OCI-LY7 (cell line): Measurements from ENCODE around the gene UNC80. TPM values are rescaled to one million over a fixed set of nuclear protein-coding genes. Genes with fewer than 3 reads are reported as not detected.

Experiments
- BruUV-seq: library from RNA; stranded (reverse); fragments of 400-500 nt; replicated peaks from 2 replicates; lab custom pipeline; 2021; lab: Mats Ljungman, UMichigan
- CTCF ChIA-PET: fragments of 300-600 bp; sonication (Branson Sonifier 250); formaldehyde crosslinking; loops from one replicate; lab custom pipeline; 2022; ENCODE audit warnings: antibody characterized with exemption; ENCODE audit not compliant: unreplicated experiment; lab: Charles Lee
- POLR2A ChIA-PET: fragments of 300-600 bp; sonication (Branson Sonifier 250); formaldehyde crosslinking; loops from one replicate; lab custom pipeline; 2022; ENCODE audit warnings: antibody characterized with exemption; lab: Charles Lee
- DNase-seq: peaks from one replicate; pipeline ENCODE4 v3.0.0-alpha.2; 2015; ENCODE audit warnings: low spot score
- H2AFZ ChIP-seq: fragments of 200-600 bp; sonication (generic), shearing (Covaris generic); 2 replicates; pipeline ENCODE4 v1.6.1; 2014; ENCODE audit warnings: mild to moderate bottlenecking, antibody characterized with exemption, low read length, moderate library complexity
- H3K27ac ChIP-seq: fragments of 200-600 bp; sonication (generic); 2 replicates; pipeline ENCODE4 v1.5.1; 2014; ENCODE audit warnings: mixed run types, low read depth, mild to moderate bottlenecking, moderate library complexity, low read length, inconsistent platforms; ENCODE audit not compliant: poor library complexity, severe bottlenecking
- H3K36me3 ChIP-seq: fragments of 200-600 bp; sonication (generic); 2 replicates; pipeline ENCODE4 v1.6.1; 2014; ENCODE audit warnings: mild to moderate bottlenecking, antibody characterized with exemption, low read length, moderate library complexity, mixed read lengths; ENCODE audit not compliant: insufficient read depth
- H3K4me1 ChIP-seq: fragments of 200-600 bp; sonication (generic); 2 replicates; pipeline ENCODE4 v1.5.1; 2014; ENCODE audit warnings: mild to moderate bottlenecking, low read length; ENCODE audit not compliant: insufficient read depth, poor library complexity, severe bottlenecking
- H3K4me2 ChIP-seq: fragments of 200-600 bp; sonication (generic); 2 replicates; pipeline ENCODE4 v1.6.1; 2014; ENCODE audit warnings: mild to moderate bottlenecking, low read length
- H3K4me3 ChIP-seq: fragments of 200-600 bp; sonication (generic); 2 replicates; pipeline ENCODE4 v1.5.1; 2014; ENCODE audit warnings: mild to moderate bottlenecking, low read depth, low read length; ENCODE audit not compliant: poor library complexity, severe bottlenecking
- H3K79me2 ChIP-seq: fragments of 200-600 bp; sonication (generic); 2 replicates; pipeline ENCODE4 v1.6.1; 2016; ENCODE audit warnings: low read depth, mild to moderate bottlenecking, low read length, moderate library complexity, mixed read lengths; ENCODE audit not compliant: insufficient read depth
- H3K9me2 ChIP-seq: fragments of 200-600 bp; sonication (generic); 2 replicates; pipeline ENCODE4 v1.6.1; 2016; ENCODE audit warnings: mild to moderate bottlenecking, low read length, mixed read lengths; ENCODE audit not compliant: insufficient read depth
- H3K9me3 ChIP-seq: fragments of 200-600 bp; sonication (generic); 2 replicates; pipeline ENCODE4 v1.6.1; 2014; ENCODE audit warnings: mild to moderate bottlenecking, mixed run types, low read length, mixed read lengths
- H4K20me1 ChIP-seq: fragments of 200-600 bp; sonication (generic); 2 replicates; pipeline ENCODE4 v1.6.1; 2014; ENCODE audit warnings: mild to moderate bottlenecking, antibody characterized with exemption, low read length, moderate library complexity, mixed read lengths; ENCODE audit not compliant: insufficient read depth
- CTCF ChIP-seq: fragments of 200-600 bp; sonication (generic); conservative IDR thresholded peaks from 2 replicates; pipeline ENCODE4 v1.5.1; 2014; ENCODE audit warnings: mild to moderate bottlenecking, antibody characterized with exemption, low read length, moderate library complexity, mixed read lengths
- EZH2phosphoT487 ChIP-seq: fragments of 200-600 bp; sonication (generic); IDR thresholded peaks from 2 replicates; pipeline ENCODE4 v1.6.1; 2018; ENCODE audit warnings: low read depth, borderline replicate concordance, mild to moderate bottlenecking, mixed run types, antibody characterized with exemption, low read length, moderate library complexity, mixed read lengths
- intact Hi-C: fragments of 100-400 bp; cut with micrococcal nuclease; formaldehyde crosslinking; loops from one replicate; pipeline ENCODE4 v1.10.0; 2022; ENCODE audit not compliant: unreplicated experiment
- total RNA-seq, 2 experiments: library from RNA; depleted of rRNA in 1 of 2; stranded (reverse); fragments of >200 nt in 1 of 2; shearing (Covaris generic) in 1 of 2; gene quantifications; 2 replicates each; pipeline ENCODE4 v1.2.3, GENCODE V29; 2014 to 2022

UNC80 gene
- total RNA-seq, 2 experiments from 2014 or later: not detected

- no peaks in the 10 kb centered on the region for H3K36me3 ChIP-seq
- no peak overlapping the region for H3K4me2 ChIP-seq
- DNase-seq: no peak
- H3K27ac ChIP-seq: no peak overlapping the region
- H4K20me1 ChIP-seq: no peaks in the 10 kb centered on the region
- H2AFZ ChIP-seq: no peak overlapping the region
- no TSS peak for BruUV-seq
- intact Hi-C loops: no loop called here
- ChIA-PET POLR2A (no interaction called here), CTCF (no interaction called here)
- no peaks in the 10 kb centered on the region for H3K9me3 ChIP-seq
- no peaks in the 10 kb centered on the region for H3K9me2 ChIP-seq
- H3K4me3 ChIP-seq: no peak overlapping the region
- TF ChIP-seq EZH2phosphoT487 (no peak), CTCF (no peak)
- no peaks in the 10 kb centered on the region for H3K4me1 ChIP-seq
- H3K79me2 ChIP-seq: no peaks in the 10 kb centered on the region
These were observed 93.2 kb downstream of the UNC80 start for GRCh38 chr2:209864716-209865295.

GRCh38 chr2:209868271-209868994 is 96.8 kb downstream of the UNC80 start:
- no peak overlapping the region for H3K4me3 ChIP-seq
- no peak for TF ChIP-seq CTCF
- no peak for TF ChIP-seq EZH2phosphoT487
- no peak overlapping the region for H2AFZ ChIP-seq
- no peaks in the 10 kb centered on the region for H4K20me1 ChIP-seq
- H3K27ac ChIP-seq: no peak overlapping the region
- H3K4me2 ChIP-seq: no peak overlapping the region
- BruUV-seq: no TSS peak
- H3K4me1 ChIP-seq: no peaks in the 10 kb centered on the region
- DNase-seq: no peak
- no peaks in the 10 kb centered on the region for H3K36me3 ChIP-seq
- no peaks in the 10 kb centered on the region for H3K9me3 ChIP-seq
- POLR2A ChIA-PET: no interaction called here
- H3K79me2 ChIP-seq: no peaks in the 10 kb centered on the region
- CTCF ChIA-PET: no interaction called here
- intact Hi-C loops: no loop called here
- no peaks in the 10 kb centered on the region for H3K9me2 ChIP-seq

- H3K9me3 ChIP-seq: no peaks in the 10 kb centered on the region
- intact Hi-C loops: no loop called here
- CTCF ChIA-PET: no interaction called here
- POLR2A ChIA-PET: no interaction called here
- no peaks in the 10 kb centered on the region for H3K9me2 ChIP-seq
- H3K79me2 ChIP-seq: no peaks in the 10 kb centered on the region
- TF ChIP-seq EZH2phosphoT487 (no peak), CTCF (no peak)
- BruUV-seq: no TSS peak
- no peaks in the 10 kb centered on the region for H4K20me1 ChIP-seq
- no peaks in the 10 kb centered on the region for H3K4me1 ChIP-seq
- H3K36me3 ChIP-seq: no peaks in the 10 kb centered on the region
- H3K4me2 ChIP-seq: no peak overlapping the region
- H3K27ac ChIP-seq: no peak overlapping the region
- no peak overlapping the region for H2AFZ ChIP-seq
- no peak for DNase-seq
- no peak overlapping the region for H3K4me3 ChIP-seq
These were observed 98.4 kb downstream of the UNC80 start for GRCh38 chr2:209870067-209870466.
